ENCODE data around the gene STARD8.

The STARD8 gene

DNA sequence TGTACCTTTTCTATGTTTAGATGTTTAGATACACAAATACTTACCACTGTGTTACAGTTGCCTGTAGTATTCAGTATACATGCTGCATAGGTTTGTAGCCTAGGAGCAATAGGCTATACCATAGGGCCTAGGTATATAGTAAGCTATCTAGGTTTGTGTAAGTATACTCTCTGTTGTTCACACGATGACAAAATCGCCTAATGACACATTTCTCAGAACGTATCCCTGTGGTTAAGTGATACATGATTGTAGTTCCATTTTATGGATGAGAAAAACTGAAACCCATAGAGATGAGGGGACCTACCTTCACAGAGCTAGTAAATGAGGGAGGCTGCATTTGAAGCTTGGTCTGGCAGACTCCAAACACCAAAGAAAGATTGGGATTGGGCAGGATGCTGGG, 102.0 kb downstream of the STARD8 start:
- no peak for DNase-seq (ENCODE audit: low read depth, low spot score)

GRCh38 chrX:68750316-68750715, 102.8 kb downstream of the STARD8 start:
- DNase-seq (ENCODE audit: low read depth, low spot score): no peak

DNA sequence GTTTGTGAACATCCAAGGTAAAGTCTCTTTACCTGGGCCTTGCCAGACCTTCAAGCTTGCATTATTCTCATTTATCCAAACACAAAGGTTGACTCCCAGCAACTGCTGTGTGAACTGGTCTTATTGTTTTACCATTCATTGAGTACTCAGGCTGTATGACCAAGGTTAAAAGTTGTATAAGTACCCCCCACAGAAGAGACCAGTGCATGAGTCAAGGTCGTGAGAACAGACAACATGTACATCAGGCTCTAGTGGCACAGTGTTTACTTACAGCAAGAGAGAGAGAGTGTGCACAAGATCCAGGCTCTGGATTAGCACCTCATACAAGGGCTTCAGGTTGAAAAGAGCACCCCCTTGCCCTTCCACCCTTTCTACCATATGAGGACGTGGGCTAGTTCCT, 103.9 kb downstream of the STARD8 start:
- no peak for DNase-seq (ENCODE audit: low read depth, low spot score)

GRCh38 chrX:68753218-68753617, 105.8 kb downstream of the STARD8 start:
- no peak for DNase-seq (ENCODE audit: low read depth, low spot score)

DNA sequence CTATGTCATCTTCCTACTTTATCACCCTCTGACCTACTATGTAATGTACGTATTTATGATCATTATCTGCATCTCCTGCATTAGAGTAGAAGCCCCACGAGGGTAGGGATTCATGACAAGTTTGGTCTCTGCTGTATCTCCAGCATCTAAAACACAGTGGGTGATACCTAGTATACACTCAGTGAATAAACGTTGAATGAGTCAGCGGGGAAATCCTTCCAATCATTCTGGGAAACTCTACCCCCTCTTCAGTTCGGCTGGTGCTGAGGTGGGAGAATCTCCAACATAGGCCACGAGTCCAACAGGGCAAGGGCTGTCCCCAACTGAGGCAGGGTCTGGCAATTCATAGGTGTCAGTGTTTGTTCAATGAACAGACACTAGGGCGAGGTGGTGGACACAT, 106.9 kb downstream of the STARD8 start:
- no peak for DNase-seq (ENCODE audit: low read depth, low spot score)

GRCh38 chrX:68755616-68756125, 108.2 kb downstream of the STARD8 start:
- no peak for DNase-seq (ENCODE audit: low read depth, low spot score)

GRCh38 chrX:68757331-68757730, 109.9 kb downstream of the STARD8 start:
- DNase-seq (ENCODE audit: low read depth, low spot score): no peak

DNA sequence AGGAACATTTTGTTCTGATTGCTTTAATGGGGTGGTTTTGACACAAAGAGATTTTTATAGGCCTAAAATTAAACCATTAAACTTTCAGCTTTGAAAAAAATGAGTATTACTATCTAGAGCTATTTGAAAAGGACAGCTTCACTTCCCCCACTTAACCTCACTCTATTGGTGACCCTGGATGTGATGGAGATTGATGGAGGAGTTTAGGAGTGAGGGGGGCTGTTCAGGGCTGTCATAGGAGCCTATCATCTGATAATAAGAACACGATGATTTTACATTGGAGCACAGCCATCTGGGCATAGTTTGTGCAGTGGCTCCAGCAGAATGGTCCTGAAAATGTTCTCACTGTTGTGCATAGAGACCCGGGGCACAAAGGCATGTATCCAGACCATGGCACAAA, 110.3 kb downstream of the STARD8 start:
- no peak for DNase-seq (ENCODE audit: low read depth, low spot score)

- DNase-seq (ENCODE audit: low read depth, low spot score): no peak
Measured at GRCh38 chrX:68758671-68759070, 111.2 kb downstream of the STARD8 start.

- DNase-seq (ENCODE audit: low read depth, low spot score): no peak
Measured at GRCh38 chrX:68761086-68761485, 113.6 kb downstream of the STARD8 start.

- DNase-seq (ENCODE audit: low read depth, low spot score): no peak
Measured at GRCh38 chrX:68762766-68763165, 115.3 kb downstream of the STARD8 start.

DNA sequence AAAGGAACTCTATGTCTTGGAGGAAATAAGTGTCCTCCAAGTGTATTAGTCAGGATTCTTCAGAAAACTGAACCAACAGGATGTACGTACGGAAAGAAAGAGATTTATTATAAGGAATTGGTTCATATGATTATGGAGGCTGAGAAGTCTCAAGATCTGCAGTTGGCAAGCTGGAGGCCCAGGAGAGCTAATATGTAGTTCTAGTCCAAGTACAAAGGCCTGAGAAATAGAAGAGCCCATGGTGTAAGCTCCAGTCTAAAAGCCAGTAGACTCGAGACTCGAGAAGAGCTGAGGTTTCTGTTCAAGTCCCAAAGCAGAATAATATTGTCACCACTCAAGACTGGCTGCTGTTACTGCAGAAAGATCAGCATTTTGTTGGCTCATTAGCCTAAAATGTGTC, 116.0 kb downstream of the STARD8 start:
- DNase-seq (ENCODE audit: low read depth, low spot score): no peak

Measured in brain pericyte (primary cell).